Erythroblast (primary cell): ENCODE results near the gene SKIDA1.
A peak's percentile ranks its signal among the peaks of the same experiment; 100 is the strongest.

Experiments
- DNase-seq, 2 experiments: peaks; one replicate each; lab custom pipeline; 2025; lab: John Stamatoyannopoulos, UW
- GATA1 ChIP-seq: IDR thresholded peaks from 2 replicates; pipeline ENCODE4 v1.6.1; 2011; ENCODE audit warnings: low read depth, mild to moderate bottlenecking, control low read depth, low read length, moderate library complexity
- POLR2A ChIP-seq: IDR thresholded peaks from 2 replicates; pipeline ENCODE4 v1.6.1; 2011; ENCODE audit warnings: mild to moderate bottlenecking, low read length

SKIDA1 gene

GRCh38 chr10:21524526-21525366 lies 736 bp downstream of the SKIDA1 start:
- TF ChIP-seq GATA1: no peak
- TF ChIP-seq POLR2A: no peak
- peak; percentile 58 to 72 for DNase-seq

GRCh38 chr10:21524131-21524525 lies 1.4 kb downstream of the SKIDA1 start:
- TF ChIP-seq GATA1 (no peak), POLR2A (no peak)
- no peak for DNase-seq

- peak in 1 of 2 experiments; percentile 9 for DNase-seq
- TF ChIP-seq GATA1 (no peak), POLR2A (no peak)
These were observed 1.9 kb downstream of the SKIDA1 start for GRCh38 chr10:21523557-21524008.

- DNase-seq: no peak
- TF ChIP-seq POLR2A: no peak
- no peak for TF ChIP-seq GATA1
These were observed 2.7 kb downstream of the SKIDA1 start for GRCh38 chr10:21522631-21523406.

GRCh38 chr10:21521751-21522533 lies 3.5 kb downstream of the SKIDA1 start:
- TF ChIP-seq POLR2A (no peak), GATA1 (no peak)
- DNase-seq: no peak

GRCh38 chr10:21520949-21521348 lies 4.5 kb downstream of the SKIDA1 start:
- TF ChIP-seq GATA1 (no peak), POLR2A (no peak)
- no peak for DNase-seq

- no peak for TF ChIP-seq POLR2A
- no peak for TF ChIP-seq GATA1
These were observed 5.0 kb downstream of the SKIDA1 start for GRCh38 chr10:21520509-21520908.

GRCh38 chr10:21519941-21520436 lies 5.5 kb downstream of the SKIDA1 start:
- TF ChIP-seq GATA1: no peak
- no peak for TF ChIP-seq POLR2A
- peak; percentile 49 to 51 for DNase-seq

More at GRCh38 chr10:21520509-21520908, 5.0 kb downstream of the SKIDA1 start:
- no peak for DNase-seq

- TF ChIP-seq GATA1 (no peak), POLR2A (no peak)
- DNase-seq: peak in 1 of 2 experiments; percentile 41
These were observed 6.0 kb downstream of the SKIDA1 start for GRCh38 chr10:21519397-21519933.

GRCh38 chr10:21518641-21519396 lies 6.7 kb downstream of the SKIDA1 start:
- DNase-seq: peak in 1 of 2 experiments; percentile 41
- TF ChIP-seq POLR2A: no peak
- no peak for TF ChIP-seq GATA1

GRCh38 chr10:21518149-21518640 lies 7.3 kb downstream of the SKIDA1 start:
- no peak for TF ChIP-seq POLR2A
- no peak for TF ChIP-seq GATA1
- DNase-seq: peak; percentile 12 to 53

GRCh38 chr10:21517134-21518031 lies 8.1 kb downstream of the SKIDA1 start:
- peak; percentile 58 to 65 for DNase-seq
- TF ChIP-seq GATA1 (no peak), POLR2A (no peak)
